Memory B cell (primary cell): ENCODE results near the gene DNAJC6.
"Not testable (repeated sequence)": the region's sequence is repeated elsewhere in the genome, so short reads cannot be mapped to it uniquely, and the experiment has no call there.

Experiments used
- ATAC-seq: fragments of 150-1000 bp; cut with Tn5 transposase; 2 replicates; pipeline ENCODE4 v1.10.0; 2021; ENCODE audit warnings: low read depth, mild to moderate bottlenecking, moderate library complexity
- DNase-seq, 2 donors: peaks; one replicate each; pipeline ENCODE4 v3.0.0; 2022; ENCODE audit warnings: low spot score in 2 of 2
- H3K27ac Mint-ChIP-seq: one replicate; pipeline ENCODE4 v1.8.0; 2022; ENCODE audit warnings: mild to moderate bottlenecking, moderate library complexity, mixed read lengths
- H3K27me3 Mint-ChIP-seq: one replicate; pipeline ENCODE4 v1.8.0; 2022; ENCODE audit warnings: mixed read lengths
- H3K36me3 Mint-ChIP-seq: one replicate; pipeline ENCODE4 v1.8.0; 2022; ENCODE audit warnings: mild to moderate bottlenecking, mixed read lengths
- H3K4me1 Mint-ChIP-seq: one replicate; pipeline ENCODE4 v1.8.0; 2022; ENCODE audit warnings: mixed read lengths
- H3K4me3 Mint-ChIP-seq: one replicate; pipeline ENCODE4 v1.8.0; 2022; ENCODE audit warnings: mild to moderate bottlenecking, moderate library complexity, mixed read lengths
- H3K9me3 Mint-ChIP-seq: one replicate; pipeline ENCODE4 v1.8.0; 2022; ENCODE audit warnings: mixed read lengths

Gene DNAJC6

DNA sequence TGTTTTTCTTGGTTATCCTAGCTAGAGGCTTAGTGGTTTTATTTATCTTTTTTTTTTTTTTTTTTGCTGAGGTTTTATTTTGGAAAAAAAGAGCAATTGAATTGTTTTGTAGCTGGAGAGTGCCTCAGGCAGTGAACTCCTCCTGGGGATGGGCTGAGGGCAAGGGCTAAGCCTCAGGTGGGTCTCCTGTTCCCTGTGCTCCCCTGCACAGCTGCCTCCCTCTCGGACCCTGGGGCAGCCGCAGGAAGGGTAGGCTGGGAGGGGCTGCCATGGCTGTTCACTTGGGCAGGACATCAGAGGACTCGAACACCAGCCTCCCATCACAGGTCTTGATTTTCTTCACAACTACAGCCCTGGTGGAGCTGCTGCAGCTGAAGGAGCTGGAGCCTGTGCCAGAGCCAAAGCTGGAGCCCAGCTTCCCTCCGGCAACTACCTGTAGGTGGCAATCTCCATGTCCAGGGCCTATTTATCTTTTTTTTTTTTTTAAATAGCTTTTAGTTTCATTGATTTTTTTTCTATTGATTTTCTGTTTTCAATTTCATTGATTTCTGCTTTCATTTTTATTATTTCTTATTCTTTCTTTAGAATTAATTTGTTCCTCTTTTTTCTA is 140.0 kb downstream of the DNAJC6 start:
- Mint-ChIP-seq H3K27ac (no peak overlapping the region), H3K4me3 (no peak overlapping the region), H3K9me3 (peaks cover 2% of the 10 kb centered on the region), H3K4me1 (no peaks in the 10 kb centered on the region), H3K27me3 (no peaks in the 10 kb centered on the region), H3K36me3 (no peaks in the 10 kb centered on the region)
- no peak for DNase-seq
- no peak for ATAC-seq

DNA sequence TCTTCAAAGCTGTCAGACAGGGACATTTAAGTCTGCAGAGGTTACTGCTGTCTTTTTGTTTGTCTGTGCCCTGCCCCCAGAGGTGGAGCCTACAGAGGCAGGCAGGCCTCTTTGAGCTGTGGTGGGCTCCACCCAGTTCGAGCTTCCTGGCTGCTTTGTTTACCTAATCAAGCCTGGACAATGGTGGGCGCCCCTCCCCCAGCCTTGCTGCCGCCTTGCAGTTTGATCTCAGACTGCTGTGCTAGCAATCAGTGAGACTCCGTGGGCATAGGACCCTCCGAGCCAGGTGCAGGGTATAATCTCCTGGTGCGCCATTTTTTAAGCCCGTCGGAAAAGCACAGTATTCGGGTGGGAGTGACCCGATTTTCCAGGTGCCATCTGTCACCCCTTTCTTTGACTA is 146.3 kb downstream of the DNAJC6 start:
- not testable (repeated sequence) for H3K4me1 Mint-ChIP-seq, H3K4me3 Mint-ChIP-seq, H3K27ac Mint-ChIP-seq, ATAC-seq, H3K27me3 Mint-ChIP-seq, H3K9me3 Mint-ChIP-seq, H3K36me3 Mint-ChIP-seq, DNase-seq

DNA sequence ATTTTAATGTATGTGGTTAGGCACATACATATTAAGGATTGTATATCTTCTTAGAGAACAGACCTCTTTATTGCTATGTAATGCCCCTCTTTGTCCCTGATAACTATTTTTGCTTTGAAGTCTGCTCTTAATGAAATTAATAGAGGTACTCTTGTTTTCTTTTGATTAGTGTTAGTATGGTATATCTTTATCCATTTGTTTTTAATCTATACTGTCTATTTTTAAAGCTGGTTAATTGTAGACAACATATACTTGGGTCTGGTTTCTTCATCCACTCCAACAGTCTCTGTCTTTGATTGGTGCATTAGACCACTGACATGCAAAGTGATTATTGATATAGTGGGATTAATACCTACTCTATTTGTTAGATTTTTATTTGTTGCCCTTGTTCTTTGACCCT is 147.1 kb downstream of the DNAJC6 start:
- H3K27me3 Mint-ChIP-seq, result no peaks in the 10 kb centered on the region
- ATAC-seq (no peak), DNase-seq (no peak)
- no peak overlapping the region for H3K27ac Mint-ChIP-seq
- peaks cover 6% of the 10 kb centered on the region for H3K36me3 Mint-ChIP-seq
- peaks cover 2% of the 10 kb centered on the region for H3K4me1 Mint-ChIP-seq
- H3K4me3 Mint-ChIP-seq, result no peak overlapping the region
- H3K9me3 Mint-ChIP-seq, result peaks cover 6% of the 10 kb centered on the region

DNA sequence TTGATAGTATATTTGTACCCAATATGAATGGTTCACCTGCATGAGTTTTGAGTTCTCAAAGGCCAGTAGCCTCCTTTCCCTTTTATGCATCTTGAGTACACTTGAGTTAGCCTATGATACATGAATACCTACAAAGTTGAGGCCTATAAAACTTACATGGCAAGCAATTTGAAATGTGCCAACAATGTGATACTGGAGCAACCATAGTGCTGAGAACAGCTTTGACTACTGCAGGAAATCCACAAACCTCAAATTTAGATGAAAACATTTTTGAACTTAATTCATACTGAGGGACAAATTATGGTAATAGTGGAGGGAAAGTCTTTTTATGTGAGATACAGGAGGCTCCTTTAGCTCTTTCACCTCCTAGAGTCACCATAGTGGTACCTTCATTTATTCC is 148.5 kb downstream of the DNAJC6 start:
- Mint-ChIP-seq H3K4me3 (no peak overlapping the region), H3K27me3 (no peaks in the 10 kb centered on the region), H3K36me3 (peaks cover 8% of the 10 kb centered on the region), H3K27ac (no peak overlapping the region), H3K4me1 (peaks cover 2% of the 10 kb centered on the region), H3K9me3 (peaks cover 7% of the 10 kb centered on the region)
- ATAC-seq, result no peak
- DNase-seq, result no peak

DNA sequence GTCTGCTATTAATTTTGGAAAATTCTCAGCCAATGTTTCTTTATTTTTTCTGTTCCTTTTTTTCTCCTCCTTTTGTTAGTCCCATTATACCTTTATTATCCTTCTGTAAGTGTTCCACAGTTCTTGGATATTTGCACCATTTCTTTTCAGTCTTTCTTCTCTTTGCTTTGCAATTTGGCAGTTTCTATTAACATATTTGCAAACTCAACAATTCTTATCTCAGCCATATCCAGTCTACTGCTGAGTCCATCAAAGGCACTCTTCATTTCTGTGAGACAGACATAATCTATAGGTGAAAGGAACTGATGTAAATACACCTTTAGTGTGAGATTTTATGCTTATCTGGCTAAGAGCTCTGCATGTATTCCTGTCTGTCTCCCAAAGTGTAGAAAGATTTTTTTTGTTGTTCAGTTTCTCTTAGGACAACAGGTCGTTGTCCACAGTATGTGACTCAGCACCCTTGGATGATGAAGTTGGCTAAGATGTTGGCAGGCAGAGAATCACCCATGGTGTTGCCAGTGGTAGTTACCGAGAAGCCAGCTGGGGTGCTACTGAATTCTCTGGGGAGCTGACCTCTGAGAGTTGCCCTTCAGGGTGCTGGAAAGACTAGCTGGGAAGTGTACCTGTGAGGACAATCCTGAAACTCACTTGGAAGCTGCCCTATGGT is 149.5 kb downstream of the DNAJC6 start:
- Mint-ChIP-seq H3K27me3 (no peaks in the 10 kb centered on the region), H3K36me3 (peaks cover 12% of the 10 kb centered on the region), H3K4me1 (peaks cover 2% of the 10 kb centered on the region), H3K4me3 (no peak overlapping the region), H3K9me3 (peaks cover 10% of the 10 kb centered on the region), H3K27ac (no peak overlapping the region)
- ATAC-seq, result no peak
- no peak for DNase-seq

DNA sequence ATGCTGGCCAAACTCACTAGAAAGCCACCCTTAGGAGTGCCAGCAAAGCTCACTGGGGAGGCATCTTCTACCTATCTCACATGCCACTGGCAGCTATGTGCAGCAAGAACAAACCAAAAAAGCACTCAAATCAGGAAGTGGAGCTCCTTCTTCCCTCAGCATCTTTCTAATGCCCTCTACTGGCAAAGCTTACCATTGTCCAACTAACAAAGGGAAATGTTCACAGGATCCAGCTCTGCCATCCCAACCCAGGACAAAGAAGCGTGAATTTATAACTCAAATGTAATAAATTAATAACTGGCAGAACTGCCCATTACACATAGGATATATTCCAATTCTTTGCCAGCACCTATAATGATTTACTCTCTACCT is 150.0 kb downstream of the DNAJC6 start:
- no peak overlapping the region for H3K27ac Mint-ChIP-seq
- ATAC-seq (no peak), DNase-seq (no peak)
- peaks cover 11% of the 10 kb centered on the region for H3K9me3 Mint-ChIP-seq
- H3K4me1 Mint-ChIP-seq, result peaks cover 2% of the 10 kb centered on the region
- peaks cover 12% of the 10 kb centered on the region for H3K36me3 Mint-ChIP-seq
- no peaks in the 10 kb centered on the region for H3K27me3 Mint-ChIP-seq
- no peak overlapping the region for H3K4me3 Mint-ChIP-seq
